GM20000 (cell line): ENCODE results near the gene GRIPAP1.

ENCODE experiments used
- DNase-seq: peaks from one replicate; pipeline ENCODE4 v3.0.0; 2012; ENCODE audit warnings: low spot score
- TF ChIP-seq, protein P1 (sequence below): IDR thresholded peaks from 2 replicates; pipeline ENCODE4 v1.5.1; 2012; ENCODE audit warnings: mild to moderate bottlenecking, control low read depth; ENCODE audit errors: extremely low read depth, missing control alignments

The GRIPAP1 gene

DNA sequence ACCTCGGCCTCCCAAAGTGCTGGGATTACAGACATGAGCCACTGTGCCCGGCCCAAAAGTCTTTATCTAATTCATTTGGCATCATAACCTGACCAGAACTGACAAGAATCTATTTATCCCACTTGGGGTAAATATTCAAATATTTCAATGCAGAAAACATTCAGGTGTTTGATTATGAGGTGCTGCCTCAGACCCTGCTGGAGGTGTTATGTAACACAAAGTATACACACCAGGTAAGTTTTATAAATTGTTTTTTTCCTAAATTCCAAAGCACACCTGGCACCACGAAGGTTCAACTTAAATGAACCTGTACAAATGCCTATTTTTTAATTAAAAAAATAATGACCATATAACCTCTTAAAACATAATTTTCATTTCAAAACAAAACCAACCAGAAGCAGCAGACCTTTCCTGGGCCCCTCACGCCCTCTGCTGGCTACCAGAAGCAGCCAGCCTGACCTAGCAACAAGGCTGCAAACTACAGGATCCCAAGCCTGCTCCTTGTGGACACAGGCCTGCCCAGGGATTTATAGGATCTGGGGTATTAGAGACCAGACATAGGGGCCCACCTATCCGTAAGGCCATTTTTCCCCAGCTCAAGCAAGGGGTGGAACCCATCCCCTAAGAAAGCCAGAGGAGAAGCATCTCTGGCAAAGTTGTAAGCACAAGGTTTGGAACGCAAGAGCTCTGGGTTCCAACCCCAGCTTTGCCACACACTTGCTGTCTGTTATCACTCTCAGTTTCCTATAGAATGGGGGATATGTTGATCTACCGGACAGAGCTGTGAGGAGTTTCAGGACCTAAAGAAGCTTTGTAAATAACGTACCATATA lies 56.3 kb downstream of the GRIPAP1 start:
- peak; percentile 48 for DNase-seq
- TF ChIP-seq, protein P1, sequence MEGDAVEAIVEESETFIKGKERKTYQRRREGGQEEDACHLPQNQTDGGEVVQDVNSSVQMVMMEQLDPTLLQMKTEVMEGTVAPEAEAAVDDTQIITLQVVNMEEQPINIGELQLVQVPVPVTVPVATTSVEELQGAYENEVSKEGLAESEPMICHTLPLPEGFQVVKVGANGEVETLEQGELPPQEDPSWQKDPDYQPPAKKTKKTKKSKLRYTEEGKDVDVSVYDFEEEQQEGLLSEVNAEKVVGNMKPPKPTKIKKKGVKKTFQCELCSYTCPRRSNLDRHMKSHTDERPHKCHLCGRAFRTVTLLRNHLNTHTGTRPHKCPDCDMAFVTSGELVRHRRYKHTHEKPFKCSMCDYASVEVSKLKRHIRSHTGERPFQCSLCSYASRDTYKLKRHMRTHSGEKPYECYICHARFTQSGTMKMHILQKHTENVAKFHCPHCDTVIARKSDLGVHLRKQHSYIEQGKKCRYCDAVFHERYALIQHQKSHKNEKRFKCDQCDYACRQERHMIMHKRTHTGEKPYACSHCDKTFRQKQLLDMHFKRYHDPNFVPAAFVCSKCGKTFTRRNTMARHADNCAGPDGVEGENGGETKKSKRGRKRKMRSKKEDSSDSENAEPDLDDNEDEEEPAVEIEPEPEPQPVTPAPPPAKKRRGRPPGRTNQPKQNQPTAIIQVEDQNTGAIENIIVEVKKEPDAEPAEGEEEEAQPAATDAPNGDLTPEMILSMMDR, result peak; percentile 80

DNA sequence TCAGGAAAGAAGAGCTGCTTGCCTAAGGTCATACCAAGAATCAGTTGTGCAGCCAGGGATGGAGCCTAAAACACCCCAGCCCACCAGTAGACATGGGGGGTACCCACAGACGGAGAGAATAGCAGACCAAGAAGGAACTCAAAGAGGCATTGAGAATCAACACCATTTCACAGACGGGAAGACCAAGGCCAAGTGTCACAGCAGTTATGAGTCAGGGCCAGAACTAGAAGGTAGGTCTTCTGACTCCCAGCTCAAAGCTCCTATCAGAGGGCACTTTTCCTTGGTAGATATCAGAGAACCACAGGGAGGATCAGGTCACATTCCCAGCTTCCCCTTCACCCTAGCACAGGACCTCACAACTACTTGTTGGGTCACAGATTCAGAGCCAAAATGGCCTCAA lies 59.2 kb downstream of the GRIPAP1 start:
- DNase-seq, result no peak
- TF ChIP-seq, protein P1, result no peak

DNA sequence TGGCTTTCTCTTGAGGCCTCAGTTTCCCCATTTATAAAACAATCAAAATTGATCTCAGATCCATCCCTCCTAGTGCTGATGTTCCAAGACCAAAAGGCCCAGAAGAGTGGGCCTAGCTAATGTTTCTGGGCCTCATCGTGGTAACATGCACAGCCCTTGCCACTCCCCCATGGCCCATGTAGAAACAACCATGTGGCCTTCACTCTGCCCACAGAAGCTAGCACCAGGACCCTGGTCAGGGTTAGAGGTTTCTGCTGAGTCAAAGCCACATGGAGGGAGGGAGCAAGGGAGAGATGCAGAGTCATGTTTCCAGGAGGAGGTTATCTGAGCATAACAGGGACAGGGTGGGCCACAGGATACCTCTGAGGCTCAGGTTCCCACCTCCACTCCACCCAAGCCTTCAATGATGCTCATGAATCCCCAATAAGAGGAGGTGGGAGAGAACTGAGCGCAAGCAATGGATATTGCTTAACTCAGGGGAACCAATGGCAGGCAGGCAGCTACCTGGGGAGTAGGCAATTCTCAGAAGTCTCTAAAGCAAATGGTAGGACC lies 61.6 kb downstream of the GRIPAP1 start:
- no peak for DNase-seq
- TF ChIP-seq, protein P1, result no peak

DNA sequence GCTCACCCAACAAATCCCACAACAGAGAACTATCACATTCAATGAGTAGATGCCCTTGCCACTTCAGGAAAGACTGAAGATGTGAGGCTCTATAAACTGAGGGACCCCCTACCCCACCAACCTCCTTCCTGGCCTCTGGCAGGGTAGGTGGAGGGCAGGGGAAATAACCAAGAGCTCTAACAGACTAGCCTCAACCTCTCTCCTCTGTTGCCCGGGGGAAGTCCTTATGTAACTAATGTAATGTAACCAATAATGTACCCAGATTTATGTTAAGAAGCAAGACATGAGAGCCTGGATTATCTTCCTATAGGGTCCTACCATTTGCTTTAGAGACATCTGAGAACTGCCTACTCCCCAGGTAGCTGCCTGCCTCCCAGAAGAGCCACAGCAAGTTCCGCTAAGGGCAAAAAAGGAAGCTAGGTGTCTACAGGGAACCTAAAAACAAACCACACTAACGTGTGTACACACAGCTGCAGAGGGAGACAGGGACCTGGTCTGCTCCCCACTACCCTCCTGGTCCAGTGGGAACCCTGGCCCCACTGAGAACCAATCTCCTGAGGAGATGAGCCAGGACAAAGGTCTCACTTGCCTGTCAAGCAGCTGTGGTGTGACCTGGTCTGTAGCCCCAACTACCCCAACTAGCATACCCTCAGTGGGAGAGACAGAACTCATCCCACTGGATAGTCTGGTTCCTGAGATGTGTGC lies 62.4 kb downstream of the GRIPAP1 start:
- TF ChIP-seq, protein P1, result no peak
- no peak for DNase-seq

DNA sequence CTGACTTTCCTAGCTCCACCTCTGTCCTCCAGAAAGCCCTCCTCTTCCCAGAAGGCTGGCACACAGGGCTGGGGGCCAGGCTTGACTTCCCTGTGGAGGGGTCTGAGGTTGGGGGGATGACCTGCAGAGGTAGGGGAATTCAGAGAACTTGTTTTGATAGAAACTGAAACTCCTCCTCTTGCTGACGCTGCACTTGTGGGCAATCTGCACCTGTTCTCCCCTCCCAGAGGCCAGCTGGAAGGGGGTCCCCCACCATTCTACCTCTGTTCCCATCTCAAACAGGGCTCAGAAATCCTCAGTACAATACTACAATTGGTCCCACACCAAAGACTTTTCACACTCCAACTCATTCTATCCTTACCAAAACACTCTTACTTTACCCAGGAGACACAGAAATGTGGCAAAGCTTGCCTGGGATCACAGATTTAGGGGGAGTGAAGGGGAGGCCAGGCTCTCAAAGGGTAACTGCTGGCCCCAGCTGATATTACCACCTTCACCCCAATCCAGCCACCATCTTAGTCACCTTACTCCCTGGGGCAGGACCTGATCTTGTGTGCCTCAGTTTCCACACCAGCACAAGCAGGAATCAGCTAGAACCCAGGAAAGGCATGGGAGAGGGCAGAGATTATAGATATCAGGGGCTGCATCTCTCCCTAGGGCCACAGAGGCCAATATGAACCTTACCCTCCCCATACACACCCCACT lies 63.2 kb downstream of the GRIPAP1 start:
- TF ChIP-seq, protein P1, result no peak
- peak; percentile 49 for DNase-seq

DNA sequence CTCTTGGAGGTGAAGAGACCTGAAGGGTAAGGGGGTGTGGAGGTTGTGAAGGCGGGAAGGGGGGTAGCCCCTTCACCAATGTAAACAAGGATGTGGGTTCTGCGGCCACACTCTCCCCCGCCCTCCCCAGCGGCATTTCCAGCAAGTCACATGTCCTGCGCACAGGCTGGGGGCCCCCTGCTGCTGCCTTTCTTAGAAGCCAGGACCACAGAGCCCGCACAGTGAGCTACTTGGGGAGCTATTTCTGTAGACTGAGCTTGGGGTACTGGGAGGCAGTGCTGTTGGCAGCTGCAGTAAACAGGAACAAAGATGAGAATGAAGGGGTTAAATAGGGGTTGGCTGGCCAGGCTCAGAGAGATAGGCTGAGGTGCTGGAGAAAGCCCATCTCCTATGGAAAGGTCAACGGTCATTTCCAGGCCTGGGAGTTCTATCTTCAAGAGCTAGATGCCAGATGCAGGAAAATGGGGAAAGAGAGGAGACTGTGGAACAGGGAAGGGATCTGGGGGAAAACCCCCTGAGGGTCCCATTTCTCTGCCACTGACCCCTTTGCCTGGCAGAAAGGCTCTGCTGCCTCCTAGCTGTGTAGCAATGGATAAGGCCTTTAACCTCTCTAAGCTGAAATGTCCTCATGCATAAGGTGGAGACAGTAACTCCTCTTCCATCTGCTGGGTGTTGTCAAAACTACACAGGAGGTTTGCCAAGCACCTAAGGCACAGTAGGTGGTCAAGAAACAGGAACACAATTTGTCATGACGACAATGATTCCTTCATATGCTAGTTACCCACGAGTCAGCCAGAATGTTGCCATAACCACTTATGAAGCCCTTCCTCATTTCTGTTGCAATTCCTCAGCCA lies 64.8 kb downstream of the GRIPAP1 start:
- DNase-seq, result peak; percentile 68
- TF ChIP-seq, protein P1, result peak; percentile 16
